Pancreas (tissue), 10 donors: ENCODE data around the gene RNF128. TPM values are rescaled to one million over a fixed set of nuclear protein-coding genes. Genes with fewer than 3 reads are reported as not detected.
A peak's percentile ranks its signal among the peaks of the same experiment; 100 is the strongest.
"Not testable (repeated sequence)": the region's sequence is repeated elsewhere in the genome, so short reads cannot be mapped to it uniquely, and the experiment has no call there.

Source experiments
- ATAC-seq, 4 donors: fragments of 200-7000 bp; cut with Tn5 transposase; one replicate each; pipeline versions ENCODE4 v1.8.0 to v1.9.1; 2020; ENCODE audit warnings: mild to moderate bottlenecking in 4 of 4, moderate library complexity in 4 of 4
- DNase-seq, 6 donors: peaks; one replicate each; pipeline ENCODE4 v3.0.0-alpha.2; 2020
- FAIRE-seq: peaks from 2 replicates; lab custom pipeline; 2012; peaks lifted over from hg19 to GRCh38; lab: Jason Lieb, UNC
- H3K27ac ChIP-seq, 4 donors: fragments of 200-600 bp; sonication (generic); 1 replicate in 3 of 4; 2 replicates in 1 of 4; pipeline versions ENCODE4 v1.5.0 to v1.8.0; 2020
- H3K27me3 ChIP-seq, 4 donors: fragments of 200-600 bp; one replicate each; pipeline ENCODE4 v1.8.0; 2021
- H3K36me3 ChIP-seq, 3 donors: fragments of 200-600 bp; sonication (generic) in 1 of 3; one replicate each; pipeline versions ENCODE4 v1.5.0 to v1.8.0; 2020 to 2021
- H3K4me1 ChIP-seq, 3 donors: fragments of 200-600 bp; one replicate each; pipeline ENCODE4 v1.8.0; 2021
- H3K4me3 ChIP-seq, 4 donors: fragments of 200-600 bp; sonication (generic) in 2 of 4; one replicate each; pipeline versions ENCODE4 v1.5.0 to v1.8.0; 2020 to 2021
- H3K9me3 ChIP-seq, 4 donors: fragments of 200-600 bp; one replicate each; pipeline ENCODE4 v1.8.0; 2021
- CTCF ChIP-seq, 4 donors: fragments of 200-600 bp; sonication (generic) in 3 of 4; IDR thresholded peaks; one replicate each; pipeline versions ENCODE4 v1.5.0 to v1.8.0; 2021; ENCODE audit warnings: antibody characterized with exemption in 4 of 4
- WGBS, 2 donors: extraction: QIAGEN DNeasy Blood & Tissue Kit; methylation state at CpG; one replicate each; pipeline ENCODE4 v1.1.7; 2013; 5-methylcytosine and 5-hydroxymethylcytosine counted together
- intact Hi-C, 3 donors: fragments of 100-400 bp; cut with DNase I; formaldehyde crosslinking; loops; one replicate each; pipeline versions ENCODE4 v1.11.1 to v1.14.2; 2022
- polyA plus RNA-seq, 2 donors: library from polyadenylated mRNA; stranded (reverse); fragments of 200-250 nt; gene quantifications; one replicate each; pipeline ENCODE4 v1.2.3, GENCODE V29; 2013
- total RNA-seq, 6 donors: library from RNA; stranded (reverse); fragmentation: NEBNext Ultra II Directional in 4 of 6; extraction: Animal tissue kit (Norgen Biotek cat#: 25700) in 4 of 6; gene quantifications; one replicate each; pipeline versions ENCODE4 v1.2.1 to v1.2.4, GENCODE V29; 2021 to 2023
- donor health status: healthy with polysubstance abuse.
- donor health status: DM: no; HTN: no; CAD: no; lungs with moderate emphysema.
- donor health status: DM: no; HTN: no; CAD: no.
- donor health status: control.
- donor health status: control.
- donor health status: Bipolar disorder and iron deficiency.
- donor health status: DM: yes; HTN: yes; CAD: no.
- donor health status: DM: no; HTN: no; CAD: no.
- donor health status: DM: no; HTN: no; CAD: no.
- donor health status: DM: yes; HTN: yes; CAD: no.

RNF128 gene
- total and polyA plus RNA-seq, 8 donors = 5.9 to 19.8 (median 12.7) TPM

- 83 to 92% methylated on average over 1 of the region's 1 CpG for WGBS, 2 donors
Observed at GRCh38 chrX:106752101-106752678, 25.7 kb downstream of the RNF128 start.

GRCh38 chrX:106769288-106769687 is 42.8 kb downstream of the RNF128 start:
- H3K36me3 ChIP-seq, ATAC-seq, H3K27ac ChIP-seq, intact Hi-C loops, H3K27me3 ChIP-seq, H3K9me3 ChIP-seq, H3K4me1 ChIP-seq, H3K4me3 ChIP-seq, FAIRE-seq, DNase-seq: not testable (repeated sequence)
- WGBS, 2 donors = 68 to 93% methylated on average over 1 of the region's 1 CpG

More at GRCh38 chrX:106752101-106752678, 25.7 kb downstream of the RNF128 start:
- no peak overlapping the region for H3K4me3 ChIP-seq
- no peak for DNase-seq
- H3K9me3 ChIP-seq = no peaks in the 10 kb centered on the region
- no peak for ATAC-seq
- no peaks in the 10 kb centered on the region for H3K36me3 ChIP-seq
- peaks cover 0 to 8% (median 3%) of the 10 kb centered on the region in 4 donors for H3K27me3 ChIP-seq
- FAIRE-seq = no peak
- intact Hi-C loops = no loop called here
- TF ChIP-seq CTCF (IDR thresholded peaks at IDR 0.05) = no peak
- no peak overlapping the region for H3K27ac ChIP-seq
- H3K4me1 ChIP-seq = no peaks in the 10 kb centered on the region

- intact Hi-C loops = no loop called here
- 30 to 33% methylated on average over 2 of the region's 2 CpGs for WGBS, 2 donors
Observed at GRCh38 chrX:106774981-106775380, 48.5 kb downstream of the RNF128 start.

GRCh38 chrX:106780264-106780663 is 53.8 kb downstream of the RNF128 start:
- TF ChIP-seq CTCF (IDR thresholded peaks at IDR 0.05) = no peak
- peaks cover 0 to 12% (median 11%) of the 10 kb centered on the region in 3 donors for H3K4me1 ChIP-seq
- no peaks in the 10 kb centered on the region for H3K9me3 ChIP-seq
- H3K27ac ChIP-seq = peak overlapping the region in 3 of 4 donors; percentile 13 to 67 (median 51)
- H3K27me3 ChIP-seq = no peaks in the 10 kb centered on the region
- FAIRE-seq (no peak), DNase-seq (no peak), ATAC-seq (peak in 3 of 4 donors; percentile 35 to 53 (median 42))
- no peaks in the 10 kb centered on the region for H3K36me3 ChIP-seq
- H3K4me3 ChIP-seq = no peak overlapping the region
- intact Hi-C loops = no loop called here
- WGBS, 2 donors = 9 to 14% methylated on average over 2 of the region's 2 CpGs

More at GRCh38 chrX:106774981-106775380, 48.5 kb downstream of the RNF128 start:
- Histone ChIP-seq H3K4me3 (no peak overlapping the region), H3K9me3 (no peaks in the 10 kb centered on the region), H3K27ac (no peak overlapping the region), H3K27me3 (peaks cover 0 to 10% (median 0%) of the 10 kb centered on the region in 4 donors), H3K36me3 (no peaks in the 10 kb centered on the region), H3K4me1 (peaks cover 0 to 6% (median 1%) of the 10 kb centered on the region in 3 donors)
- no peak for TF ChIP-seq CTCF (IDR thresholded peaks at IDR 0.05)
- no peak for FAIRE-seq
- no peak for ATAC-seq
- DNase-seq = no peak

- Histone ChIP-seq H3K4me3 (no peak overlapping the region), H3K27me3 (no peaks in the 10 kb centered on the region), H3K4me1 (peaks cover 0 to 12% (median 11%) of the 10 kb centered on the region in 3 donors), H3K9me3 (no peaks in the 10 kb centered on the region), H3K27ac (peak overlapping the region in 3 of 4 donors; percentile 13 to 67 (median 51)), H3K36me3 (no peaks in the 10 kb centered on the region)
- TF ChIP-seq CTCF (IDR thresholded peaks at IDR 0.05) = no peak
- DNase-seq = peak in 2 of 6 donors; percentile 5 to 14
- FAIRE-seq = peak; percentile 83
- ATAC-seq = peak; percentile 78 to 95 (median 93)
- intact Hi-C loops = no loop called here
- WGBS, 2 donors = 11 to 13% methylated on average over 1 of the region's 1 CpG
Observed at GRCh38 chrX:106780664-106781377, 54.3 kb downstream of the RNF128 start.
